ENCODE measurements around the gene HSPA2. TPM values are rescaled to one million over a fixed set of nuclear protein-coding genes. Genes with fewer than 3 reads are reported as not detected.

HSPA2 gene
- total RNA-seq, 2 experiments from 2014 or later, result 1.5 to 1.9 TPM

DNA sequence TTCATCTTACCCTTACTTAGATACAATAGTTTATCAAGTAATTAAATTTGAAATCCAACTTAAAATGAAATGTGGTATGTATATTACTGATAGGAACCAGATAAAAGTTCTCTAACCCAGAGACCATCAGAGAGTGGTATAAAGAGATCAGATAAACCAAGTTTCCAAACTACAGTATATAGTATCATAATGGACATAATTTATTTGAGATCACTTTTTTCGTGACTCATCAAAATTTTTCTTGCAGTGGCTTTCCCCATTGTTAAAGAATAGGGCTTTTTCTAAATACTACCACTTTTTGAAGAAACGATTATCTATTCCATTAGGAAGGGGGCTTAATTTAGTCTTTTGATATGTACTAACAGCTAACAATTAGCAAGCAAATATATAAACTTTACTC is 15.2 kb upstream of the HSPA2 start:
- Mint-ChIP-seq H3K9me3 (no peaks in the 10 kb centered on the region), H3K27ac (no peak overlapping the region), H3K27me3 (no peaks in the 10 kb centered on the region), H3K36me3 (ENCODE audit: low read depth) (peaks cover 18% of the 10 kb centered on the region), H3K4me1 (ENCODE audit: low read depth) (peaks cover 21% of the 10 kb centered on the region), H3K4me3 (no peak overlapping the region)
- H3K27ac ChIP-seq (ENCODE audit: low read depth in 1 of 2, low read length in 2 of 2), result no peak overlapping the region
- DNase-seq, result no peak
- CTCF ChIA-PET, result interaction anchor here (4.5 kb wide), 1 partner anchor 14 kb away, joined by 18 read pairs; no protein-coding TSS in a partner anchor
- no peak for ATAC-seq (ENCODE audit: poor library complexity)
- peaks cover 37% of the 10 kb centered on the region for H3K36me3 ChIP-seq (ENCODE audit: insufficient read depth, low read length)
- intact Hi-C loops (cut with DNase I, micrococcal nuclease), result no loop called here
- H3K4me3 ChIP-seq (ENCODE audit: low read length), result no peak overlapping the region
- no peaks in the 10 kb centered on the region for H3K27me3 ChIP-seq (ENCODE audit: control insufficient read depth in 1 of 2, insufficient read depth in 2 of 2, low read length in 2 of 2)
- TF ChIP-seq, protein P1, sequence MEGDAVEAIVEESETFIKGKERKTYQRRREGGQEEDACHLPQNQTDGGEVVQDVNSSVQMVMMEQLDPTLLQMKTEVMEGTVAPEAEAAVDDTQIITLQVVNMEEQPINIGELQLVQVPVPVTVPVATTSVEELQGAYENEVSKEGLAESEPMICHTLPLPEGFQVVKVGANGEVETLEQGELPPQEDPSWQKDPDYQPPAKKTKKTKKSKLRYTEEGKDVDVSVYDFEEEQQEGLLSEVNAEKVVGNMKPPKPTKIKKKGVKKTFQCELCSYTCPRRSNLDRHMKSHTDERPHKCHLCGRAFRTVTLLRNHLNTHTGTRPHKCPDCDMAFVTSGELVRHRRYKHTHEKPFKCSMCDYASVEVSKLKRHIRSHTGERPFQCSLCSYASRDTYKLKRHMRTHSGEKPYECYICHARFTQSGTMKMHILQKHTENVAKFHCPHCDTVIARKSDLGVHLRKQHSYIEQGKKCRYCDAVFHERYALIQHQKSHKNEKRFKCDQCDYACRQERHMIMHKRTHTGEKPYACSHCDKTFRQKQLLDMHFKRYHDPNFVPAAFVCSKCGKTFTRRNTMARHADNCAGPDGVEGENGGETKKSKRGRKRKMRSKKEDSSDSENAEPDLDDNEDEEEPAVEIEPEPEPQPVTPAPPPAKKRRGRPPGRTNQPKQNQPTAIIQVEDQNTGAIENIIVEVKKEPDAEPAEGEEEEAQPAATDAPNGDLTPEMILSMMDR (IDR thresholded peaks at IDR 0.05), result no peak
- no peaks in the 10 kb centered on the region for H3K9me3 ChIP-seq (ENCODE audit: control insufficient read depth in 1 of 2, insufficient read depth in 1 of 2, low read length in 2 of 2)
- peaks cover 3% of the 10 kb centered on the region for H3K4me1 ChIP-seq (ENCODE audit: insufficient read depth, low read length)
- POLR2A ChIA-PET, result interaction anchor here (0.7 kb wide), 1 partner anchor 9 kb away, joined by 3 read pairs; no protein-coding TSS in a partner anchor

- H3K27me3 ChIP-seq (ENCODE audit: control insufficient read depth in 1 of 2, insufficient read depth in 2 of 2, low read length in 2 of 2), result no peaks in the 10 kb centered on the region
- TF ChIP-seq, protein P1 (IDR thresholded peaks at IDR 0.05), result no peak
Measured at GRCh38 chr14:64531567-64531966, 9.0 kb upstream of the HSPA2 start.

DNA sequence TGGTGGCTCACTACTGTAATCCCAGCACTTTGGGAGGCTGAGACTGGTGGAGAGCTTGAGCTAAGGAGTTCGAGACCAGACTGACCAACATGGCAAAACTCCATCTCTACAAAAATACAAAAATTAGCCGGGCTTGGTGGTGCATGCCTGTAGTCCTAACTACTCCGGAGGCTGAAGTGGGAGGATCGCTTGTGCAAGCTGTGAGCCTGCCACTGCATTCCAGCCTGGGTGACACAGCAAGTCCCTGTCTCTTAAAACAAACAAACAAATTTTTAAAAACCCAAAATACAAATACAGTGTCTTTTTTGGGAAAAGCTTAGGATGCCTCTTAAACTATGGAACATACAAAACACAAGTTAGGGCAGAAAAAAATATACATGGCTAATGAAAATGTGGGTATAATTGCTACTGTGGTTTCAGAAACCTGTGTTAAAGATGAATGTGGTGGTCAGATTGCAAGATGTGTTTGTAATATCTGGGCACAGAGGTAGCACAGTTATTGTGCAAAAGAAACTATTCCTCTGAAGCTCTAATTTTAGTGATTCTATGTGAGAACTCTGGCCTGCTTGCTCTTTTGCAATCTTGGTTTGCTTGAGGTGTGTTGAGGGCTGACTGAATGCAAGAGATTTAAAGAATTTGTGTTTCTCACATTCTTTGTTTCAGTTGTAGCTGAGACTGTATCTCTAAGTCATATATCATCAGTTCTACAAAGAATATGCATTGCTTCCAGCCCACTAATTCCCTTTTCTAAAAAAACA is 3.9 kb upstream of the HSPA2 start:
- H3K4me3 ChIP-seq (ENCODE audit: low read length), result no peak overlapping the region
- H3K4me3 Mint-ChIP-seq, result peak overlapping the region; percentile 56
- DNase-seq, result no peak
- peaks cover 6% of the 10 kb centered on the region for H3K36me3 Mint-ChIP-seq (ENCODE audit: low read depth)
- no peak for ATAC-seq (ENCODE audit: poor library complexity)
- peaks cover 26% of the 10 kb centered on the region for H3K4me1 Mint-ChIP-seq (ENCODE audit: low read depth)
- H3K36me3 ChIP-seq (ENCODE audit: insufficient read depth, low read length), result no peaks in the 10 kb centered on the region
- TF ChIP-seq, protein P1 (IDR thresholded peaks at IDR 0.05), result no peak
- peaks cover 0 to 17% of the 10 kb centered on the region in 2 experiments for H3K9me3 ChIP-seq (ENCODE audit: control insufficient read depth in 1 of 2, insufficient read depth in 1 of 2, low read length in 2 of 2)
- intact Hi-C loops (cut with DNase I, micrococcal nuclease), result loop anchor here in 1 of 2 experiments (10.0 kb wide), 1 partner anchor 228 kb away; no protein-coding TSS in a partner anchor
- H3K27ac ChIP-seq (ENCODE audit: low read depth in 1 of 2, low read length in 2 of 2), result no peak overlapping the region
- H3K9me3 Mint-ChIP-seq, result no peaks in the 10 kb centered on the region
- H3K27ac Mint-ChIP-seq, result no peak overlapping the region
- no peaks in the 10 kb centered on the region for H3K27me3 ChIP-seq (ENCODE audit: control insufficient read depth in 1 of 2, insufficient read depth in 2 of 2, low read length in 2 of 2)
- ChIA-PET CTCF (interaction anchor here (1.1 kb wide), 1 partner anchor 16 kb away, joined by 5 read pairs; no protein-coding TSS in a partner anchor), POLR2A (interaction anchor here (5.3 kb wide), 1 partner anchor 33 kb away, joined by 67 read pairs; the partner anchor contains the start of genes ZBTB1 and ZBTB25)
- peaks cover 31% of the 10 kb centered on the region for H3K4me1 ChIP-seq (ENCODE audit: insufficient read depth, low read length)
- peaks cover 6% of the 10 kb centered on the region for H3K27me3 Mint-ChIP-seq

More at GRCh38 chr14:64531567-64531966, 9.0 kb upstream of the HSPA2 start:
- H3K27ac Mint-ChIP-seq, result no peak overlapping the region
- intact Hi-C loops (cut with DNase I, micrococcal nuclease), result loop anchor here in 1 of 2 experiments (10.0 kb wide), 1 partner anchor 233 kb away; no protein-coding TSS in a partner anchor
- H3K36me3 ChIP-seq (ENCODE audit: insufficient read depth, low read length), result peaks cover 7% of the 10 kb centered on the region
- ChIA-PET POLR2A (interaction anchor here (1.0 to 1.2 kb wide), 2 partner anchors 11 to 29 kb away, joined by 3 read pairs; no protein-coding TSS in a partner anchor), CTCF (interaction anchor here (1.0 kb wide), 1 partner anchor 21 kb away, joined by 3 read pairs; no protein-coding TSS in a partner anchor)
- no peak overlapping the region for H3K4me3 ChIP-seq (ENCODE audit: low read length)
- DNase-seq (no peak), ATAC-seq (ENCODE audit: poor library complexity) (no peak)
- H3K9me3 Mint-ChIP-seq, result no peaks in the 10 kb centered on the region
- H3K27ac ChIP-seq (ENCODE audit: low read depth in 1 of 2, low read length in 2 of 2), result no peak overlapping the region
- H3K4me1 Mint-ChIP-seq (ENCODE audit: low read depth), result peaks cover 8% of the 10 kb centered on the region
- H3K36me3 Mint-ChIP-seq (ENCODE audit: low read depth), result peaks cover 4% of the 10 kb centered on the region
- no peaks in the 10 kb centered on the region for H3K27me3 Mint-ChIP-seq
- no peak overlapping the region for H3K4me3 Mint-ChIP-seq
- H3K9me3 ChIP-seq (ENCODE audit: control insufficient read depth in 1 of 2, insufficient read depth in 1 of 2, low read length in 2 of 2), result peaks cover 0 to 3% of the 10 kb centered on the region in 2 experiments
- no peaks in the 10 kb centered on the region for H3K4me1 ChIP-seq (ENCODE audit: insufficient read depth, low read length)
